K562 (cell line): Measurements from ENCODE around the gene NPAS3. TPM values are rescaled to one million over a fixed set of nuclear protein-coding genes. Genes with fewer than 3 reads are reported as not detected.

Experiments used
- ATAC-seq: fragments of 200-7000 bp; cut with Tn5 transposase; 3 replicates; pipeline ENCODE4 v1.9.1; 2020; ENCODE audit warnings: moderate library complexity
- BruUV-seq: library from RNA; stranded (reverse); fragments of 400-500 nt; replicated peaks from 2 replicates; lab custom pipeline; 2021; lab: Mats Ljungman, UMichigan
- CTCF ChIA-PET: fragments of 300-600 bp; formaldehyde crosslinking; extraction: SDS; loops from one replicate; lab custom pipeline; 2021; ENCODE audit warnings: low intra/inter-chr PET ratio; lab: Yijun Ruan, JAX
- POLR2A ChIA-PET: fragments of 300-600, 350-650 bp; sonication (Branson Sonifier 250); formaldehyde crosslinking; extraction: SDS; loops from one replicate; lab custom pipeline; 2021; ENCODE audit warnings: antibody characterized with exemption, inconsistent platforms; lab: Yijun Ruan, JAX
- DNase-seq, 4 experiments: peaks; one replicate each; pipeline versions ENCODE4 v3.0.0 to v3.0.0-alpha.2; 2011 to 2018; ENCODE audit warnings: low spot score in 3 of 4, mixed read lengths in 3 of 4; ENCODE audit errors: extremely low read depth in 1 of 4
- FAIRE-seq: peaks from 2 replicates; lab custom pipeline; 2011; peaks lifted over from hg19 to GRCh38; lab: Jason Lieb, UNC
- H2AFZ ChIP-seq: 2 replicates; pipeline ENCODE4 v1.6.0; 2011; ENCODE audit warnings: low read depth, low read length, control low read depth, inconsistent platforms
- H3K27ac ChIP-seq: fragments of 200-600 bp; 3 replicates; pipeline ENCODE4 v1.8.0; 2011; ENCODE audit warnings: low read depth, mild to moderate bottlenecking, control low read depth, inconsistent platforms, low read length, moderate library complexity, mixed read lengths; ENCODE audit errors: extremely low read depth
- H3K27me3 ChIP-seq, 2 experiments: fragments of 300-600 bp in 1 of 2; 2 replicates in 1 of 2; 3 replicates in 1 of 2; pipeline versions ENCODE4 v1.6.0 to v1.8.0; 2011; ENCODE audit warnings: inconsistent platforms in 2 of 2, low read length in 2 of 2, mild to moderate bottlenecking in 1 of 2, mixed read lengths in 1 of 2, moderate library complexity in 1 of 2; ENCODE audit not compliant: control insufficient read depth in 2 of 2, insufficient read depth in 2 of 2
- H3K36me3 ChIP-seq: fragments of 300-600 bp; 3 replicates; pipeline ENCODE4 v1.8.0; 2011; ENCODE audit warnings: mild to moderate bottlenecking, low read length, inconsistent platforms; ENCODE audit not compliant: control insufficient read depth, insufficient read depth
- H3K4me1 ChIP-seq, 2 experiments: fragments of 200-600 bp in 1 of 2; replicated peaks in 1 of 2; 2 replicates in 1 of 2; 3 replicates in 1 of 2; pipeline versions ENCODE4 v1.5.1 to v1.8.0; 2011; ENCODE audit warnings: inconsistent platforms in 2 of 2, low read length in 2 of 2, mild to moderate bottlenecking in 1 of 2, mixed read lengths in 1 of 2, moderate library complexity in 1 of 2; ENCODE audit not compliant: control insufficient read depth in 2 of 2, insufficient read depth in 2 of 2
- H3K4me2 ChIP-seq: 2 replicates; pipeline ENCODE4 v1.6.1; 2011; ENCODE audit warnings: low read length, control low read depth, inconsistent platforms, mixed read lengths; ENCODE audit not compliant: insufficient read depth
- H3K4me3 ChIP-seq: fragments of 200-600 bp; sonication (generic), shearing (Covaris generic); 2 replicates; pipeline ENCODE4 v1.5.1; 2016; ENCODE audit warnings: control low read depth, inconsistent platforms
- H3K79me2 ChIP-seq: fragments of 200-600 bp; 3 replicates; pipeline ENCODE4 v1.8.0; 2011; ENCODE audit warnings: low read length, inconsistent platforms; ENCODE audit not compliant: control insufficient read depth, insufficient read depth
- H3K9ac ChIP-seq, 2 experiments: 2 replicates each; pipeline versions ENCODE4 v1.6.0 to v1.6.1; 2011; ENCODE audit warnings: low read depth in 2 of 2, low read length in 2 of 2, control low read depth in 1 of 2, inconsistent platforms in 1 of 2, mild to moderate bottlenecking in 1 of 2, mixed read lengths in 1 of 2; ENCODE audit not compliant: insufficient read depth in 1 of 2
- H3K9me1 ChIP-seq: one replicate; pipeline ENCODE4 v1.6.0; 2011; ENCODE audit warnings: inconsistent platforms, mild to moderate bottlenecking, low read length, moderate library complexity; ENCODE audit not compliant: control insufficient read depth, insufficient read depth
- H3K9me3 ChIP-seq: replicated peaks from 2 replicates; pipeline ENCODE4 v1.5.1; 2011; ENCODE audit warnings: low read depth, low read length, inconsistent platforms; ENCODE audit not compliant: control insufficient read depth, insufficient read depth
- H4K20me1 ChIP-seq: replicated peaks from 2 replicates; pipeline ENCODE4 v1.6.1; 2011; ENCODE audit warnings: low read length, inconsistent platforms, mixed read lengths; ENCODE audit not compliant: control insufficient read depth, insufficient read depth
- CHD1 ChIP-seq: fragments of 200-600 bp; sonication (generic); IDR thresholded peaks from one replicate; pipeline ENCODE4 v1.6.1; 2012; ENCODE audit warnings: mild to moderate bottlenecking, moderate library complexity, low read length, inconsistent platforms
- LCOR ChIP-seq: sonication (generic); formaldehyde crosslinking; IDR thresholded peaks from 2 replicates; pipeline ENCODE4 v1.8.0; 2022; ENCODE audit warnings: mild to moderate bottlenecking, missing genetic modification reagents
- MAFF ChIP-seq: IDR thresholded peaks from 2 replicates; pipeline ENCODE4 v1.6.1; 2012; ENCODE audit warnings: low read length, improper control_type of control experiment
- MCM5 ChIP-seq: fragments of 450-650 bp; IDR thresholded peaks from 2 replicates; pipeline ENCODE4 v1.6.1; 2016; ENCODE audit warnings: low read depth
- MEF2A ChIP-seq: IDR thresholded peaks from 2 replicates; pipeline ENCODE4 v1.6.1; 2011; ENCODE audit warnings: low read depth, mild to moderate bottlenecking, low read length, moderate library complexity; ENCODE audit not compliant: control insufficient read depth
- NCOA2 ChIP-seq, 2 experiments: fragments of 450-650 bp; IDR thresholded peaks; 2 replicates each; pipeline ENCODE4 v1.6.1; 2018; ENCODE audit warnings: mild to moderate bottlenecking in 2 of 2, moderate library complexity in 1 of 2; ENCODE audit not compliant: partially characterized antibody in 2 of 2
- PURB ChIP-seq: sonication (generic); formaldehyde crosslinking; IDR thresholded peaks from 2 replicates; pipeline ENCODE4 v1.9.0; 2021; ENCODE audit warnings: low read depth, mild to moderate bottlenecking, missing genetic modification reagents
- SMARCE1 ChIP-seq: fragments of 450-650 bp; IDR thresholded peaks from 2 replicates; pipeline ENCODE4 v1.7.1; 2016; ENCODE audit warnings: mild to moderate bottlenecking
- SMC3 ChIP-seq: conservative IDR thresholded peaks from 2 replicates; pipeline ENCODE4 v1.6.1; 2011; ENCODE audit warnings: low read depth, low read length, improper control_type of control experiment; ENCODE audit not compliant: insufficient read depth
- WHSC1 ChIP-seq: IDR thresholded peaks from one replicate; pipeline ENCODE4 v1.6.1; 2012; ENCODE audit warnings: low read length, control low read depth, inconsistent platforms
- ZNF197 ChIP-seq: fragments of 200-800 bp; sonication (Bioruptor generic); IDR thresholded peaks from 2 replicates; pipeline ENCODE4 v1.6.1; 2016; ENCODE audit warnings: low read depth, missing genetic modification characterization, missing compliant biosample characterization
- ZNF311 ChIP-seq: fragments of 250-450 bp; sonication (Bioruptor Pico); IDR thresholded peaks from 2 replicates; pipeline ENCODE4 v1.4.0; 2020; ENCODE audit warnings: mild to moderate bottlenecking, moderate library complexity
- ZNF57 ChIP-seq: fragments of 450-650 bp; formaldehyde crosslinking; IDR thresholded peaks from 2 replicates; pipeline ENCODE4 v1.4.0; 2020; ENCODE audit warnings: mild to moderate bottlenecking, moderate library complexity
- WGBS: fragments of 100-300 bp; shearing (Covaris generic); methylation state at CpG from one replicate; pipeline ENCODE4 v1.1.6; 2016; ENCODE audit warnings: low coverage, mixed read lengths; ENCODE audit not compliant: insufficient coverage; ENCODE audit errors: missing lambda C conversion rate; 5-methylcytosine and 5-hydroxymethylcytosine counted together
- in situ Hi-C: fragments of 300-500 bp; cut with MboI; formaldehyde crosslinking; loops from 4 replicates; pipeline ENCODE4 v1.15.0; 2018; ENCODE audit warnings: inconsistent platforms, mixed read lengths
- intact Hi-C: fragments of 100-400 bp; cut with micrococcal nuclease; formaldehyde crosslinking; loops from 2 replicates; pipeline ENCODE4 v1.14.2; 2022
- polyA plus RNA-seq, 8 experiments: library from polyadenylated mRNA; depleted of rRNA in 4 of 8; stranded (reverse) in 5 of 8; unstranded in 3 of 8; fragments of >200 nt; fragmentation: Nextera tagmentation in 2 of 8; fragmentation: Illumina TruSeq in 1 of 8; extraction: Ambion mirVana in 2 of 8; extraction: Trizol in 1 of 8; gene quantifications; 2 replicates each; pipeline versions ENCODE4 v1.2.1 to v1.2.3, GENCODE V29; 2011 to 2014; ENCODE audit warnings: inconsistent platforms in 1 of 8, missing spikeins in 1 of 8
- total RNA-seq, 7 experiments: library from RNA; depleted of rRNA in 6 of 7; stranded (reverse); fragments of >200 nt in 6 of 7; fragmentation: Illumina TruSeq in 2 of 7; extraction: Trizol in 2 of 7; gene quantifications; 2 replicates each; pipeline versions ENCODE4 v1.2.1 to v1.2.3, GENCODE V29; 2011 to 2021; ENCODE audit warnings: low replicate concordance in 1 of 7
- TF ChIP-seq, protein P1 (sequence below): fragments of 450-650 bp; formaldehyde crosslinking; IDR thresholded peaks from 2 replicates; pipeline ENCODE4 v1.4.0; 2020; ENCODE audit warnings: mild to moderate bottlenecking
- TF ChIP-seq, protein P2 (sequence below): fragments of 250-450 bp; sonication (Bioruptor Pico); IDR thresholded peaks from 2 replicates; pipeline ENCODE4 v1.5.0; 2022; ENCODE audit warnings: mild to moderate bottlenecking

NPAS3 gene
- total and polyA plus RNA-seq, 9 of the 15 experiments (the other 6 are each of a cell fraction or from before 2014, with no cell fraction given), result 0.04 TPM; not detected in 8

DNA sequence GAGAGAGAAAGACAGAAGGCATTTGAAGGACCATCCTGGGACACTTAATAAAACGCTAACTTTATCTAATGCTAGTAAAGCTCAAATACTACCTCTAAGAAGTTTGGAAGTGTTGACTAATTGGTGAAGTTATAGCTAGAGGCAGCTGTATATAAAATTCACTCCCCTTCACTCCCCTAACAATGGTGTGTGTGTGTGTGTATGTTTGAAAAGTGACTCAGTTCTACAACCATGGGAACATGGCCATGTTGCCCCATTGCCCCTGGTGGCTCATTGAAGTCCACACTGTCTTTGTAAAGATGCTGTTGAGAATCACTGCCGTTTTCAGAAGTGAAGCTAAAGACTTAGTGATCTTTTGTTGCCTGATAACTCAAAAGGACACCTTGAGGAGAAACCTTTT is 262.4 kb downstream of the NPAS3 start:
- intact Hi-C loops (no loop called here), in situ Hi-C loops (no loop called here)
- no peak for FAIRE-seq
- H3K36me3 ChIP-seq, result no peaks in the 10 kb centered on the region
- H3K9me1 ChIP-seq, result no peaks in the 10 kb centered on the region
- CTCF ChIA-PET, result no interaction called here
- H3K27ac ChIP-seq, result no peak overlapping the region
- ATAC-seq, result no peak
- H2AFZ ChIP-seq, result no peak overlapping the region
- POLR2A ChIA-PET, result no interaction called here
- H3K4me2 ChIP-seq, result no peak overlapping the region
- no peak overlapping the region for H3K4me3 ChIP-seq
- H3K9ac ChIP-seq, result no peak overlapping the region
- BruUV-seq, result no TSS peak
- H3K9me3 ChIP-seq, result no peaks in the 10 kb centered on the region
- 0% methylated on average over 2 of the region's 2 CpGs for WGBS
- no peaks in the 10 kb centered on the region for H3K27me3 ChIP-seq
- H3K4me1 ChIP-seq, result no peaks in the 10 kb centered on the region
- no peaks in the 10 kb centered on the region for H3K79me2 ChIP-seq
- no peaks in the 10 kb centered on the region for H4K20me1 ChIP-seq
- TF ChIP-seq, protein P1, sequence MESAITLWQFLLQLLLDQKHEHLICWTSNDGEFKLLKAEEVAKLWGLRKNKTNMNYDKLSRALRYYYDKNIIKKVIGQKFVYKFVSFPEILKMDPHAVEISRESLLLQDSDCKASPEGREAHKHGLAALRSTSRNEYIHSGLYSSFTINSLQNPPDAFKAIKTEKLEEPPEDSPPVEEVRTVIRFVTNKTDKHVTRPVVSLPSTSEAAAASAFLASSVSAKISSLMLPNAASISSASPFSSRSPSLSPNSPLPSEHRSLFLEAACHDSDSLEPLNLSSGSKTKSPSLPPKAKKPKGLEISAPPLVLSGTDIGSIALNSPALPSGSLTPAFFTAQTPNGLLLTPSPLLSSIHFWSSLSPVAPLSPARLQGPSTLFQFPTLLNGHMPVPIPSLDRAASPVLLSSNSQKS, result no peak
- TF ChIP-seq MAFF (no peak), ZNF311 (no peak), MCM5 (no peak), LCOR (no peak), SMC3 (no peak)
- no peak for DNase-seq

- Histone ChIP-seq H3K9ac (no peak overlapping the region), H3K79me2 (no peaks in the 10 kb centered on the region), H3K4me1 (no peaks in the 10 kb centered on the region), H3K4me3 (no peak overlapping the region), H4K20me1 (no peaks in the 10 kb centered on the region), H3K27me3 (no peaks in the 10 kb centered on the region), H3K4me2 (no peak overlapping the region), H3K36me3 (no peaks in the 10 kb centered on the region), H3K9me1 (no peaks in the 10 kb centered on the region), H2AFZ (no peak overlapping the region), H3K9me3 (no peaks in the 10 kb centered on the region), H3K27ac (no peak overlapping the region)
- WGBS, result 0% methylated on average over 4 of the region's 5 CpGs
- ChIA-PET CTCF (no interaction called here), POLR2A (no interaction called here)
- in situ Hi-C loops, result no loop called here
- ATAC-seq (no peak), FAIRE-seq (no peak), DNase-seq (no peak)
- intact Hi-C loops, result no loop called here
- no TSS peak for BruUV-seq
- TF ChIP-seq PURB (CRISPR knock-in tag) (no peak), SMARCE1 (no peak), ZNF57 (CRISPR knock-in tag) (no peak), WHSC1 (no peak), ZNF197 (CRISPR knock-in tag) (no peak), MEF2A (no peak), CHD1 (no peak), NCOA2 (IDR thresholded peaks at IDR 0.05; ENCODE audit: partially characterized antibody in 2 of 2) (no peak)
- TF ChIP-seq, protein P2, sequence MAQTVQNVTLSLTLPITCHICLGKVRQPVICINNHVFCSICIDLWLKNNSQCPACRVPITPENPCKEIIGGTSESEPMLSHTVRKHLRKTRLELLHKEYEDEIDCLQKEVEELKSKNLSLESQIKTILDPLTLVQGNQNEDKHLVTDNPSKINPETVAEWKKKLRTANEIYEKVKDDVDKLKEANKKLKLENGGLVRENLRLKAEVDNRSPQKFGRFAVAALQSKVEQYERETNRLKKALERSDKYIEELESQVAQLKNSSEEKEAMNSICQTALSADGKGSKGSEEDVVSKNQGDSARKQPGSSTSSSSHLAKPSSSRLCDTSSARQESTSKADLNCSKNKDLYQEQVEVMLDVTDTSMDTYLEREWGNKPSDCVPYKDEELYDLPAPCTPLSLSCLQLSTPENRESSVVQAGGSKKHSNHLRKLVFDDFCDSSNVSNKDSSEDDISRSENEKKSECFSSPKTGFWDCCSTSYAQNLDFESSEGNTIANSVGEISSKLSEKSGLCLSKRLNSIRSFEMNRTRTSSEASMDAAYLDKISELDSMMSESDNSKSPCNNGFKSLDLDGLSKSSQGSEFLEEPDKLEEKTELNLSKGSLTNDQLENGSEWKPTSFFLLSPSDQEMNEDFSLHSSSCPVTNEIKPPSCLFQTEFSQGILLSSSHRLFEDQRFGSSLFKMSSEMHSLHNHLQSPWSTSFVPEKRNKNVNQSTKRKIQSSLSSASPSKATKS, result no peak
Observed at GRCh38 chr14:33206981-33207380, 268.3 kb downstream of the NPAS3 start.
